GM12875 (cell line): ENCODE data around the gene NLN.
"Not testable (repeated sequence)": the region's sequence is repeated elsewhere in the genome, so short reads cannot be mapped to it uniquely, and the experiment has no call there.

Source experiments
- H3K4me3 ChIP-seq: one replicate; pipeline ENCODE4 v1.5.1; 2011; ENCODE audit warnings: low read depth, low read length, control low read depth
- CTCF ChIP-seq: IDR thresholded peaks from 2 replicates; pipeline ENCODE4 v1.5.1; 2011; ENCODE audit warnings: low read depth, mild to moderate bottlenecking, control low read depth, inconsistent platforms, low read length, moderate library complexity, borderline replicate concordance; ENCODE audit not compliant: insufficient read depth

Gene NLN

GRCh38 chr5:65846101-65846500 lies 124.1 kb downstream of the NLN start:
- H3K4me3 ChIP-seq: no peak overlapping the region

GRCh38 chr5:65847019-65847418 lies 125.0 kb downstream of the NLN start:
- H3K4me3 ChIP-seq: not testable (repeated sequence)

More at GRCh38 chr5:65846101-65846500, 124.1 kb downstream of the NLN start:
- no peak for TF ChIP-seq CTCF

- not testable (repeated sequence) for H3K4me3 ChIP-seq
Observed at GRCh38 chr5:65849918-65850317, 127.9 kb downstream of the NLN start.

GRCh38 chr5:65854925-65855324 lies 132.9 kb downstream of the NLN start:
- TF ChIP-seq CTCF: no peak
- H3K4me3 ChIP-seq: no peak overlapping the region

GRCh38 chr5:65855766-65856315 lies 133.8 kb downstream of the NLN start:
- no peak for TF ChIP-seq CTCF
- H3K4me3 ChIP-seq: no peak overlapping the region

GRCh38 chr5:65856520-65856919 lies 134.5 kb downstream of the NLN start:
- no peak for TF ChIP-seq CTCF
- no peak overlapping the region for H3K4me3 ChIP-seq

GRCh38 chr5:65858316-65858715 lies 136.3 kb downstream of the NLN start:
- TF ChIP-seq CTCF: no peak
- H3K4me3 ChIP-seq: no peak overlapping the region

- H3K4me3 ChIP-seq: no peak overlapping the region
- no peak for TF ChIP-seq CTCF
Observed at GRCh38 chr5:65861830-65862241, 139.8 kb downstream of the NLN start.

- no peak for TF ChIP-seq CTCF
- no peak overlapping the region for H3K4me3 ChIP-seq
Observed at GRCh38 chr5:65862384-65862783, 140.4 kb downstream of the NLN start.
